IgD-negative memory B cell (primary cell): Measurements from ENCODE around the gene ZNF709. TPM values are rescaled to one million over a fixed set of nuclear protein-coding genes. Genes with fewer than 3 reads are reported as not detected.
"Not testable (repeated sequence)": the region's sequence is repeated elsewhere in the genome, so short reads cannot be mapped to it uniquely, and the experiment has no call there.

ENCODE experiments used
- H3K27ac Mint-ChIP-seq, 3 donors: one replicate each; pipeline ENCODE4 v1.8.0; 2020 to 2022; ENCODE audit warnings: mild to moderate bottlenecking in 3 of 3, mixed read lengths in 3 of 3, moderate library complexity in 1 of 3
- H3K27me3 Mint-ChIP-seq: one replicate; pipeline ENCODE4 v1.8.0; 2021; ENCODE audit warnings: mixed read lengths
- H3K36me3 Mint-ChIP-seq: one replicate; pipeline ENCODE4 v1.8.0; 2020; ENCODE audit warnings: mild to moderate bottlenecking, mixed read lengths
- H3K4me1 Mint-ChIP-seq, 3 donors: one replicate each; pipeline ENCODE4 v1.8.0; 2020 to 2022; ENCODE audit warnings: mixed read lengths in 3 of 3, mild to moderate bottlenecking in 1 of 3
- H3K4me3 Mint-ChIP-seq, 4 donors: one replicate each; pipeline ENCODE4 v1.8.0; 2020 to 2022; ENCODE audit warnings: mild to moderate bottlenecking in 4 of 4, mixed read lengths in 4 of 4, moderate library complexity in 3 of 4
- H3K9me3 Mint-ChIP-seq, 3 donors: one replicate each; pipeline ENCODE4 v1.8.0; 2020 to 2021; ENCODE audit warnings: mixed read lengths in 3 of 3, mild to moderate bottlenecking in 1 of 3
- polyA plus RNA-seq: library from polyadenylated mRNA; unstranded; fragments of 300-500 nt; fragmentation: Illumina TruSeq; gene quantifications from one replicate; pipeline ENCODE4 v1.2.3, GENCODE V29; 2021

ZNF709 gene
- polyA plus RNA-seq, 1 donor from 2014 or later: 2.6 TPM

DNA sequence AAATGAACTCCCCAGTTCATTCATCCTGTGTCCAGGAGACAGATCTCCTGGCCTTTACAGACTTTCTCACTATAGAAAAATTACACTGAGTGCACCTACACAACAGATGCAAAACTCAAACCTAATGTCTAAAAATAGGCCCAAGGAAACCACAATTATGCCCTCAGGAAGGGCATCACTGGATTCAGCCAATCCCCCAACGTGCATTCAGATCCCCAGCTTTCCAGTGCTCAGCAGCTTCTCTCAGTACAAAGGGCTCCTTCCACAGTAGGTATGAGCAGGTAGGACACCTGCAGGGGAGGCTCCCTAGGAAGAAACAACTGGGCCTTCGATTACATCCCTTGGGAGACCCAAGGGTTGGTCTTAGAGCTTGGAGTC, 2.1 kb downstream of the ZNF709 start:
- Mint-ChIP-seq H3K4me1 (peaks cover 33 to 38% (median 37%) of the 10 kb centered on the region in 3 donors), H3K4me3 (peak overlapping the region; percentile 52 to 93 (median 79)), H3K27me3 (peaks cover 3% of the 10 kb centered on the region), H3K9me3 (no peaks in the 10 kb centered on the region), H3K27ac (peak overlapping the region in 2 of 3 donors; percentile 27 to 64), H3K36me3 (peaks cover 2% of the 10 kb centered on the region)

DNA sequence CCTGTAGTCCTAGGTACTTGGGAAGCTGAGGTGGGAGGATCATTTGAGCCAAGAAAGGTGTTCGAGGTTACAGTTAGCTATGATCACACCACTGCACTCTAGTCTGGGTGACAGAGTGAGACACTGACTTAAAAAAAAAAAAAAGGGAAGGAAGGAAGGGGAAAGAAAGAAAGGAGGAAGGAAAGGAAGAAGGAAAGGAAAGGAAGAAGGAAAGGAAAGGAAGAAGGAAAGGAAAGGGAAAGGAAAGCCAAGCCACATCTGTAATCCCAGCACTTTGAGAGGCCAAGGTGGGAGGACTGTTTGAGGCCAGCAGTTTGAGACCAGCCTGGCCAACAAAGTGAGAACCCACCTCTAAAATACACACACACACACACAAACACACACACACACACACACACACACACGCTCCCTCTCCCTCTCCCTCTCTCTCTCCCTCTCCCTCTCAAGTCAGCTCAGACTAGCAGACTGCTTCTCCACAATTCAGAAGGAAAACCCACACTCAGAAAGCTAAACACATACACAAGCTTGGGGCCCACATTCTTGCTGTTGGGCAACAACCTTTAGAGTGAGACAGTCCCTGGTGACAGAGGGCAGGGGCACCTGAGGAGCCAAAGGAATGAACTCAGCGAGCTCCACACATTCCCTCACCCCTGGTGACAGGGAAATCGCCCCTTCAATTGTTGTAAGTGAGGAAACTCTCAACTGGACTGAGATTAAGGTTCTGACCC, 2.7 kb downstream of the ZNF709 start:
- H3K9me3 Mint-ChIP-seq: no peaks in the 10 kb centered on the region
- peak overlapping the region in 2 of 3 donors; percentile 27 to 74 for H3K27ac Mint-ChIP-seq
- H3K4me1 Mint-ChIP-seq: peaks cover 33 to 40% (median 37%) of the 10 kb centered on the region in 3 donors
- peaks cover 3% of the 10 kb centered on the region for H3K27me3 Mint-ChIP-seq
- H3K4me3 Mint-ChIP-seq: peak overlapping the region; percentile 52 to 93 (median 79)
- peaks cover 2% of the 10 kb centered on the region for H3K36me3 Mint-ChIP-seq

DNA sequence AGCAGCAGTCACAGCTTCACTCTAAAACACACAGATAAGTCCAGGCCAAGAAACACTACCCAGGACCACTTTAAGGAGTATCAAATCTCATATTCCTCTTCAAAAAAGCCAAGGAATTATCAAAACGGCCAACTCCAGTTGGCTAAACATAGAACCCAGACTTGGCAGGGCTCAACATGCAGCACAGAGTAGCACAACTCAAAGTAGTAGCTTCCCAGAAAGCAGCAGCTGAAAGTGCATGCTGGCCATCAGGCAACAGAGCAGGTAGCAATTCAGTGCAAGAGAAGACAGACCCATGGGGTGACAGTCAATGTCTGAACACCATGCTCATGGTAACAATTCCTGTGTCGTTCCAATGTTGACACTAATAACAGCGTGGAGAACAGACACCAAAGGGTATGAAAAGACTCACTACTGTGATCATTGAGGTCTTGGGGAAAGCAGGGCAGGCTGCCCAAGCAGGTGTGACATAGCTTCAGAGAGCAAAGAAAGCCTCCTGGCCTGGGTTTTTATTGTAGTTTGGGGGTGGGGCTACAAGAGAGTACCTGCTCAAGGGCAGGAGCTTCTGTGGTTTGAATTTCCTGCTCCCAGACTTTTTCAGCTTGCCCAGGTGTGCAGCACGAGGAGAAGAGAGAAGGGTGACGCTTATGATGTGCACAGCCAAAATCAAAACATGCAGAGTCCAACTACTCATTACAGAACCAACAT, 6.2 kb downstream of the ZNF709 start:
- H3K4me3 Mint-ChIP-seq: peak overlapping the region in 1 of 4 donors; percentile 47
- H3K4me1 Mint-ChIP-seq: peaks cover 26 to 37% (median 34%) of the 10 kb centered on the region in 3 donors
- peaks cover 4% of the 10 kb centered on the region for H3K36me3 Mint-ChIP-seq

DNA sequence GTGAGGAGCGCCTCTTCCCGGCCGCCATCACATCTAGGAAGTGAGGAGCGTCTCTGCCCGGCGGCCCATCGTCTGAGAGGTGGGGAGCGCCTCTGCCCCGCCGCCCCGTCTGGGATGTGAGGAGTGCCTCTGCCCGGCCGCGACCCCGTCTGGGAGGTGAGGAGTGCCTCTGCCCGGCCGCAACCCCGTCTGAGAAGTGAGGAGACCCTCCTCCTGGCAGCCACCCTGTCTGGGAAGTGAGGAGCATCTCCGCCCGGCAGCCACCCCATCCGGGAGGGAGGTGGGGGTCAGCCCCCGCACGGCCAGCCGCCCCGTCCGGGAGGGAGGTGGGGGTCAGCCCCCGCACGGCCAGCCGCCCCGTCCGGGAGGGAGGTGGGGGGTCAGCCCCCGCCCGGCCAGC, 17.0 kb downstream of the ZNF709 start:
- H3K36me3 Mint-ChIP-seq: peaks cover 15% of the 10 kb centered on the region

More for the DNA sequence above, 6.2 kb downstream of the ZNF709 start:
- Mint-ChIP-seq H3K27me3 (peaks cover 3% of the 10 kb centered on the region), H3K9me3 (no peaks in the 10 kb centered on the region), H3K27ac (peak overlapping the region in 1 of 3 donors; percentile 18)

DNA sequence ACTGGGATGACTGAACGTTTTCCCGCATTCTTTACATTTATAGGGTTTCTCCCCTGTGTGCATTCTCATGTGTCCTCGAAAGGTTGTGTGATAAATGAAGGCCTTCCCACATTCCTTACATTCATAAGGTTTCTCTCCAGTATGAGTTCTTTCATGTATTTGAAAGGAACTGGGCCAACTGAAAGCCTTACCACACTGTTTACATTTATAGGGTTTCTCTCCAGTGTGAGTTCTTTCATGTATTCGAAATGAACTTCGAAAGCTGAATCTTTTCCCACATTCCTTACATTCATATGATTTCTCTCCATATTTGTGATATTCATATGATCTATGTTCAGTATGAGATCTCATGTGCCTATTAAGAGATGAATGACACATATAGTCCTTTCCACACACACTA, 19.4 kb downstream of the ZNF709 start:
- peaks cover 0 to 2% (median 0%) of the 10 kb centered on the region in 3 donors for H3K4me1 Mint-ChIP-seq
- no peak overlapping the region for H3K27ac Mint-ChIP-seq
- H3K27me3 Mint-ChIP-seq: no peaks in the 10 kb centered on the region
- H3K36me3 Mint-ChIP-seq: peaks cover 19% of the 10 kb centered on the region
- peak overlapping the region in 1 of 4 donors; percentile 15 for H3K4me3 Mint-ChIP-seq
- peaks cover 7 to 16% (median 15%) of the 10 kb centered on the region in 3 donors for H3K9me3 Mint-ChIP-seq

More for the DNA sequence above, 17.0 kb downstream of the ZNF709 start:
- not testable (repeated sequence) for H3K27ac Mint-ChIP-seq, H3K4me3 Mint-ChIP-seq, H3K27me3 Mint-ChIP-seq, H3K4me1 Mint-ChIP-seq
- peaks cover 8 to 14% (median 12%) of the 10 kb centered on the region in 3 donors for H3K9me3 Mint-ChIP-seq

DNA sequence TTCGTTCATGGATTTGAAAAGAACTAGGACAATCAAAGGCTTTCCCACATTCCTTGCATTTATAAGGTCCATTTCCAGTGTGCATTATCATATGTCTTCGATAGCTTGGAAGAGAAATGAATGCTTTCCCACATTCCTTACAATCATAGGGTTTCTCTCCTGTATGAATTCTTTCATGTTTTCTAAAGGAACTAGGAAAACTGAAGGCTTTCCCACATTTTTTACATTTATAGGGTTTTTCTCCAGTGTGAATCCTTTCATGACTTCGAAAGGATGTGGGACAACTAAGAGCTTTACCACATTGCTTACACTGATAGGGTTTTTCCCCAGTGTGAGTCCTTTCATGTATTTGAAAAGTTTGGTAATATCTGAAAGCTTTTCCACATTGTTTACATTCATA, 19.8 kb downstream of the ZNF709 start:
- peaks cover 8 to 16% (median 15%) of the 10 kb centered on the region in 3 donors for H3K9me3 Mint-ChIP-seq
- no peak overlapping the region for H3K4me3 Mint-ChIP-seq
- peaks cover 0 to 2% (median 0%) of the 10 kb centered on the region in 3 donors for H3K4me1 Mint-ChIP-seq
- no peaks in the 10 kb centered on the region for H3K27me3 Mint-ChIP-seq
- no peak overlapping the region for H3K27ac Mint-ChIP-seq
- H3K36me3 Mint-ChIP-seq: peaks cover 18% of the 10 kb centered on the region

DNA sequence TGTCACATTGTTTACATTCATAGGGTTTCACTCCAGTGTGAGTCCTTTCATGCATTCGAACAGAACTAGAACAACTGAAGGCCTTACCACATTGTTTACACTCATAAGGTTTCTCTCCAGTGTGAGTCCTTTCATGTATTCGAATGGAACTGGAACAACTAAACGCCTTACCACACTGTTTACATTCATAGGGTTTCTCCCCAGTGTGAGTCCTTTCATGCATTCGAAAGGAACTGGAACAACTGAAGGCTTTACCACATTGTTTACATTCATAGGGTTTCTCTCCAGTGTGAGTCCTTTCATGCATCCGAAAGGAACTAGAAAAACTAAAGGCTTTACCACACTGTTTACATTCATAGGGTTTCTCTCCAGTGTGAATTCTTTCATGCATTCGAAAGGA, 20.5 kb downstream of the ZNF709 start:
- not testable (repeated sequence) for H3K27ac Mint-ChIP-seq, H3K4me1 Mint-ChIP-seq, H3K4me3 Mint-ChIP-seq, H3K27me3 Mint-ChIP-seq
- Mint-ChIP-seq H3K9me3 (peaks cover 14 to 21% (median 15%) of the 10 kb centered on the region in 3 donors), H3K36me3 (peaks cover 18% of the 10 kb centered on the region)

DNA sequence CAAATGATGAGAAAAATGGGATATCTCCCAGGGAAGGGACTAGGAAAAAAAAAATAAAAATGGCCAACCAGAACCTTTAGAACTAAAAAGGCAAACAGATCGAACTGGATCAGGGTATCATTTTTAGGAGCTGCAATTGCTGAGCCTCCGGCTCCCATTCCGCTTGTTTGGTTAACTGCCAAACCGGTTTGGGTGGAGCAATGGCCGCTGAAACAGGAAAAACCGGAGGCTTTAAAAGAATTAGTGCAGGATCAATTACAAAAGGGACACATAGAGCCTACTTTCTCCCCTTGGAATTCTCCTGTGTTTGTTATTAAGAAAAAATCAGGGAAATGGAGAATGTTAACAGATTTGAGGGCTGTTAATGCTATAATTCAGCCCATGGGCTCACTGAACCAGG, 31.1 kb downstream of the ZNF709 start:
- peaks cover 9 to 26% (median 16%) of the 10 kb centered on the region in 3 donors for H3K9me3 Mint-ChIP-seq
- H3K4me3 Mint-ChIP-seq: no peak overlapping the region
- H3K27me3 Mint-ChIP-seq: no peaks in the 10 kb centered on the region
- no peak overlapping the region for H3K27ac Mint-ChIP-seq
- H3K36me3 Mint-ChIP-seq: peaks cover 15% of the 10 kb centered on the region
- peaks cover 0 to 2% (median 0%) of the 10 kb centered on the region in 3 donors for H3K4me1 Mint-ChIP-seq

DNA sequence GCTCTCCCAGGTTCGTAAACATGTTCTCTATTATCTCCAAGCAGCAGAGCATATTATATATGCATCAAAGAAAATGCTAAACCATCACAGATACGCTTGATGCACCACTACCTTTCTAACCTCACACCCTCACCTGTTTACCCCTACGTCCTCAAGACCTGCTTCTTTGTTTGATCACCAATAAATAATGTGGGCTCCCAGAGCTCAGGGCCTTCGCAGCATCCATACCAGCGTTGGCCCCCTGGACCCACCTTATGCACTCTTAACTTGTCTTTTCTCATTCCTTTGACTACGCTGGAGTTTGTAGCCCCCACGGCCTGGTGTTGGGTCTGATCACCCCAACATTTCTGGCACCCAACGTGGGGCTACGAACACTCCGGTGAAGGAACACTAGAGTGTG, 33.8 kb downstream of the ZNF709 start:
- H3K9me3 Mint-ChIP-seq: peaks cover 10 to 28% (median 11%) of the 10 kb centered on the region in 3 donors
- H3K36me3 Mint-ChIP-seq: peaks cover 7% of the 10 kb centered on the region
- H3K27me3 Mint-ChIP-seq: no peaks in the 10 kb centered on the region
- H3K27ac Mint-ChIP-seq: no peak overlapping the region
- H3K4me3 Mint-ChIP-seq: no peak overlapping the region
- no peaks in the 10 kb centered on the region for H3K4me1 Mint-ChIP-seq

DNA sequence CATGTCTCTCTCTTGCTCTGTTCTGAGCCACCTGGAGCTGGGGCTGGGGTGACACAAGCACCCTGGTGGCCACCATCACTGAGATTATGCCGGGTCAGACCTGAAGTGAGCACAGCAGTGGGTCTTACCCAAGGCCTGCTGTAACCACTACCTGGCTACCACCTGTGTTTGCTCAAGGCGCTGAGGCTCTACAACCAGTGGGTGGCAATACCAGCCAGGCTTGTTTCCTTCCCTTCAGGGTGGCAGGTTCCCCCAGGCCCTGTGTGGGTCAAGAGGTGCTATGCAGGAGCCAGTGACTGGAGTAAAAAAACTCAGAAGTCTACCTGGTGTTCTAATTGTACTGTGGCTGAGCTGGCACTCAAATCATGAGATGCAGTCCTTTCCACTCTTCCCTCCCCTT, 35.8 kb downstream of the ZNF709 start:
- no peak overlapping the region for H3K4me3 Mint-ChIP-seq
- H3K27ac Mint-ChIP-seq: no peak overlapping the region
- peaks cover 10 to 35% (median 19%) of the 10 kb centered on the region in 3 donors for H3K9me3 Mint-ChIP-seq
- no peaks in the 10 kb centered on the region for H3K4me1 Mint-ChIP-seq
- H3K27me3 Mint-ChIP-seq: no peaks in the 10 kb centered on the region
- H3K36me3 Mint-ChIP-seq: peaks cover 7% of the 10 kb centered on the region

DNA sequence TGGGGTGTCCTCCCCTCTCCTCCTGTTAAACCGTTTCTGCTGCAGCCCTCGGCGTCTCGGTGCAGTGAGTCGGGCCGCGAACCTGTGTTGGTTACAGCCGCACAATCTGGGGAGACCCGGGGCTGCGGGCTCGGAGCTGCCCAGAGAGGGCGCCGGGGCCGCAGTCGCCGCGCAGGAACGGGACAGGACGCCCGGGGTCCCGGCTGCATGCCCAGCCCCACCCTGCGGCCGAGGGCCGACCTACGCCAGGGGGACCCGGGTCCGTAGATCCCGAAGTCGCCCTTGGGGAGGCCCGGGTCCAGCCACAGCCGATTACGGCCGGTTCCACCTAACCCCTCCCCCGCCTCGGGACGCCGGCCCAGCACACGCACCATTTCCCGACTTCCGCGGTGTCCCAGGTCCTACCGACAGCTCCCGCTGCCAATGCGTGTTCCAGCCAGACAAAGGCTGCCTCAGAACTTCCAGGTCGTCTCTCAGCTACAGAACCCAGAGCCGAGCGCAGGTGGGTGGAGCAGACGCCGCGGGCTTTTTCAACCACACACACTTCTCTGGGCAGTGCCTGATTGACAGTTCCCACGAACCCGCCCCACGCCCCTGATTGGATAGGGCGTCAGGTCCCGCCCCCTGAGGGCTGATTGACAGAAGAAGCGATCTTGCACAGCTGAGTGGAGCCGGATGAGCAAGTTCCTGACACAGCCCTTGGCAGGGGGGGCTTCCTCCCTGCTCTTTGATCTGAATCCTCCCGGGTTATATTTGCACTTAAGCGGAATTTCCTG, 43.9 kb downstream of the ZNF709 start, which contains the start of gene ZNF443:
ZNF443 (minus strand) TSS at position 481 of the 776 bp plus-strand sequence; CDS start at position 374, 107 bp downstream.
- Mint-ChIP-seq H3K27me3 (no peaks in the 10 kb centered on the region), H3K27ac (peak within 1 kb of the TSS; percentile 77 to 97 (median 91)), H3K9me3 (peaks cover 2 to 11% (median 10%) of the 10 kb centered on the region in 3 donors), H3K4me3 (peak within 1 kb of the TSS; percentile 98 to 100 (median 100)), H3K4me1 (peaks cover 12 to 22% (median 18%) of the 10 kb centered on the region in 3 donors), H3K36me3 (peaks cover 6% of the 10 kb centered on the region)

DNA sequence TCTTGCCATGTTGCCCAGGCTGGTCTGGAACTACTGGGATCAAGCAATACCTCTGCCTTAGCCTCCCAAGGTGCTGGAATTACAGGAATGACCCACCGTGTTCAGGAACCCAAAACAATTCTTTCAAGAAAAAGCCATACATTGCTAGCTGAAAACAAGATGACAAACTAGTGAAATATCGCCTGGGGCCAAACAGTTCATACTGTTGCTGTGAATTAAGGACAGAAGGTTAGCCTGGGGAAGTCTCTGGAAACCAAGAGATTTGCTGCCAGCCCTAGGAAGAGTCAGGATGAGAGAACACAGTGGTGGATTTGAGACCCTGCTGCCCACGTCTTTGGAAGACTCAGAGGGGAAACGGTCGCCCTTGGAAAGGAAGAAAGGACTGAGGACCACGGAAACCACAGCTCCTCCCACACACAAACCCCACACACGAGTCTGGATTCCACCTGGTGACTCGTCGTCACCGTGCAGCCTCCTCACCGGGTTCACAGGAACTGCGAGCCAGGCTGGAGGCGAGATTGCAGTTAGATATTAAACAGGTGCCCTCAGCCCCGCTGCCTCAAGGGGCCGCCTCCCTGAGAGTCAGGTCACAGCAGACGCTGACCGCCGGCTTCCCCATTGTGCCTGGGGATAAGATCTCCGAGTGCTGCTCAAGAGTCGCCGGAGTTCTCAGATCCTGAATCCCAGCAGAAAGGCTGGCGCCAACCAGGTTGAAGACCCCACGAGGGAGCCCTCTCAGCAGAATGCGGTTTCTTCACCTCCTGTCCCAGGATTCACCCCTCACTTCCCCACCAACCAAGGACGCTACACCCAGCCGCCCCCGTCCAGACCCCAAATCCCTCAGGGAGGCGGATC, 44.7 kb downstream of the ZNF709 start:
- Mint-ChIP-seq H3K4me3 (peak overlapping the region; percentile 97 to 99 (median 98)), H3K27ac (peak overlapping the region; percentile 16 to 80 (median 77)), H3K4me1 (peaks cover 12 to 22% (median 18%) of the 10 kb centered on the region in 3 donors)
- H3K9me3 Mint-ChIP-seq, H3K36me3 Mint-ChIP-seq, H3K27me3 Mint-ChIP-seq: not testable (repeated sequence)

DNA sequence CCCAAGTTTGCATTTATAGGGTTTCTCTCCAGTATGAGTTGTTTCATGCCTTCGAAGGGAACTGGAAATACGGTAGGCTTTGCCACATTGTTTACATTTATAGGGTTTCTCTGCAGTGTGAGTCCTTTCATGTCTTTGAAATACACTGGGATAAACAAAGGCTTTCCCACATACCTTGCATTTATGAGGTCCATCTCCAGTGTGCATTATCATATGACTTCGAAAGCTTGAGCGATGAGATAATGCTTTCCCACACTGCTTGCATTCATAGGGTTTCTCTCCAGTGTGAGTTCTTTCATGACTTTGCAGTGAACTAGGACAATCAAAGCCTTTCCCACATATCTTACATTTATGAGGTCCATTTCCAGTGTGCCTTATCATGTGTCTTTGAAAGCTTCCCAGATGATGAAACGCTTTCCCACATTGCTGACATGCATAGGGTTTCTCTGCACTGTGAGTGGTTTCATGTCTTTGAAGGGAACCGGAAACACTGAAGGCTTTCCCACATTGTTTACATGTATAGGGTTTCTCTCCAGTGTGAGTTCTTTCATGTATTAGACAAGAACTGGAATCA, 53.8 kb downstream of the ZNF709 start:
- not testable (repeated sequence) for H3K27me3 Mint-ChIP-seq, H3K4me1 Mint-ChIP-seq, H3K4me3 Mint-ChIP-seq, H3K27ac Mint-ChIP-seq
- Mint-ChIP-seq H3K36me3 (peaks cover 24% of the 10 kb centered on the region), H3K9me3 (peaks cover 7 to 26% (median 12%) of the 10 kb centered on the region in 3 donors)

DNA sequence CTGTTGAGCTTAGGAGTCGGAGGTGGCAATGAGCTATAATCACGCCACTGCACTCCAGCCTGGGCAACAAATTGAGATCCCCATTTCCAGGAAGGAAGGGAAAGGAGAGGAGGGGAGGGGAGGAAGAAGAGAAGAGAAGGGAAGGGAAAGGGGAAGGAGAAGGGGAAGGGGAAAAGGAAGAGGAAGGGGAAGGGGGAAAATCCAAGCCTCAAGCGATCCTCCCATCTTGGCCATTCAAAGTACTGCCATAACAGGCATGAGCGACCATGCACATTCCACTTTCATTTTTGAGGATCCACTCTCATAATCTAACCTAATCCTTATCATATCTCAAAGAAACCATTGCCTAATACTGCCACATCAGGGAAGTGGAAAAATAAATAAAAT, 58.7 kb downstream of the ZNF709 start:
- Mint-ChIP-seq H3K4me3 (peak overlapping the region in 1 of 4 donors; percentile 61), H3K36me3 (peaks cover 18% of the 10 kb centered on the region)

More for the DNA sequence above, 58.7 kb downstream of the ZNF709 start:
- peaks cover 0 to 4% (median 0%) of the 10 kb centered on the region in 3 donors for H3K4me1 Mint-ChIP-seq
- no peak overlapping the region for H3K27ac Mint-ChIP-seq
- no peaks in the 10 kb centered on the region for H3K27me3 Mint-ChIP-seq
- H3K9me3 Mint-ChIP-seq: peaks cover 5 to 13% (median 10%) of the 10 kb centered on the region in 3 donors
